GM21381 (cell line): Measurements from ENCODE around the gene GDF2.

Source experiments
- ATAC-seq: cut with Tn5 transposase; IDR thresholded peaks from one replicate; pipeline ENCODE4 v1.9.1; 2021; ENCODE audit warnings: mild to moderate bottlenecking, moderate library complexity; ENCODE audit not compliant: unreplicated experiment

Gene GDF2

GRCh38 chr10:47322300-47323061 lies at the start of gene GDF2:
Gene GDF2 (plus strand): TSS chr10:47322454. CDS start chr10:47322669, 215 bp downstream.
- no peak for ATAC-seq

DNA sequence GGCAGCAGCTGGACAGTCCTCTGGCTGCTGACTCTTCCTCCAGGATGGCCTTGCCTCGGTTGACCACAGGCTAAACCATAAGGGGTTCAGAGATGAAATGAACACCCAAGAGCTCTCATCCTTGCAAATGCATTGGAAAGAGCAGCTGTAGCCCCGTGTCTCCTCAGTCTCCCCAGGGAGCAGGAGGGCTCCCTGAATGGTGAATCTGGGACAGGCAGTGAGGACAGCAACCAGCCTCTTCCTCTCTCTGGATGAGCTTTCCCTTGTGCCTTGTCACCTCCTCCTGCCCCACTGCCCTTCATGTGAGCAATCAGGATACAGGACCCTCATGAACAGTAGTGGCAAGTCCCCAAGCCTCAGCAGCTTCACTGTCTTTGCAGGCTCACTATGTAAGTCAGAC lies 46.2 kb upstream of the GDF2 start:
- ATAC-seq: no peak

GRCh38 chr10:47276576-47277351 lies 45.5 kb upstream of the GDF2 start:
- ATAC-seq: no peak

- no peak for ATAC-seq
Observed at GRCh38 chr10:47277352-47278151, 44.7 kb upstream of the GDF2 start.

DNA sequence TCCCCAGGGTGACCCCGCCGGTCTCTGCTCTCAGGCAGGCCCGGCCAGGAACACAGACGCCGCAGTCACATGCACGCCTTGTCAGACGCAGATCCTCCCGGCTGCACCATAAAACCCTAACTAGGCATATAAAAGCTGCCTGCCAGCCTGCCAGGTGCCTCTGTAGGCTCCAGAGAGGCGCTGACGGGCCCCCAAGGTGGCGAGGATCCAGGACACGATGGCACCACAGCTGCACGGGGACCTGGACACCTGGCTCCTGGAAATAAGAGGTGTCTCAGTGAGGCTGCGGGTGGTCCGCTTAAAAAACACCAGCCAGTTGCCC lies 44.1 kb upstream of the GDF2 start:
- no peak for ATAC-seq

DNA sequence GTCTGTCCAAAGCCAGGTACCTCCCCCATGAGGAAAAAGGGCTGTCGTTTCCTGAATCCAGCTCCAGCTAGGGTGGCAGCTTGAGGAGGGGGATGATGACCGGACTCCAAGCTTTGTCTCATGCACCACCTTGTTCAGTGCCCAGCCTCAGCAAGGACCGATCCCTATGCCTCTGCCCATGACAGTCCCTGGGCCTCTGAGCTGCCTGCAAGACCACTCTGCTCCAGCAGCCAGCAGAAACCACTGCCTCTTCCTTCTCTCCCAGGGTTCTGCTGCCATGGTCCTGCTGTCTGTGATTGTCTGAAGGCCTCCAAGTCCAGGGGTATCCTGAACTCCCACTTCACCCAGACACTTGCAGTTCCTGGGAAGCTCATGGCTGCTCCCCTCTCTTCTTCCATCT lies 43.5 kb upstream of the GDF2 start:
- no peak for ATAC-seq

- no peak for ATAC-seq
Observed at GRCh38 chr10:47279276-47279675, 43.0 kb upstream of the GDF2 start.

DNA sequence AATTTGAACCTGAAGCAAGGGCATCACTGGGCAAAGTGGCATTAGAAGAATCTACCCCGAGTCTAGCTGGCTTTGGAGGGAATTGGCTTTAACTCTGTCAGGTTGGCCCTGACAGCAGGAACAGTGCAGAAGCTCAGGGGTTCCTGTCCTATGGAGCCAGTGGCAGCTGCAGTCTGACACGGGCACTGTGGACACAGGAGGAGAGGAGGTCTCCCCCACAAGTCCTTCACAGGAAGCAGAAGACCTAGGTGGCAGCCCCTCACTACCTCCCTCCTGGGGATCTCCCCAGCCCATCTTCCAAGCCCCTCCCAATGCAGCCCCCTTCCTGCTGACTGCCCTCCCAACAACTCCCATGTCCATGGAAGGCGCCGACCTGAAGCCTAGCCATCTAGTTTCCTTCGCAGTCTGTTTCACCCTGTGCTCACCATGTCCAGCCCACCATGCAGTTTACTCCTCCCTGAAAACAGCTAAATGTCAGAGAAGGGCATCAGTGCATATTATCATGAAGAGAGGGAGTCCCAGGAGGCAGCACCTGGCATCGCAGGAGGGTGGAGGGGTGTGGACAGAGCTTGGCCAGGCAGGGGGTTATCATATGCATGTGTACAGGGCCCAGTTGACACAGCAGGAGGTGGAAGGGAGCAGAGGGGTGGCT lies 40.1 kb upstream of the GDF2 start:
- ATAC-seq: no peak

DNA sequence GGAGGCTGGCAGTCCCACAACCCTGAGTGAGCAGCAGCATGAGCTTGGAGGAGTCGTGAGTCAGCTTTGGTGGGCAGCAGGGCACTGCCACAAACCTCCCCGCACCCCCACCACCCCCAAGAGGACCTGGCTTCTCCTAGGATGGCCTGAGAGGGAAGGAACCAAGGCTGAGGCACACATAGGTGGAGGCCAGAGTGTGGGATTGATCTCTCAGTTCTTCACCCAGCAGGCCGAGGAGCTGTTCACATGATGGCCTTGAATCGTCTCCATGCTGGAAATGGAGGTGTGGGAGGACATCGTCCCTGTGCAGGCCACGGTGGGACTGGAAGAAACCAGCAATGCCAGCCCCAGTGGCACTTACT lies 39.6 kb upstream of the GDF2 start:
- no peak for ATAC-seq

- no peak for ATAC-seq
Observed at GRCh38 chr10:47283101-47283630, 39.1 kb upstream of the GDF2 start.

- no peak for ATAC-seq
Observed at GRCh38 chr10:47283848-47284247, 38.4 kb upstream of the GDF2 start.

GRCh38 chr10:47285381-47286115 lies 36.7 kb upstream of the GDF2 start:
- ATAC-seq: no peak

DNA sequence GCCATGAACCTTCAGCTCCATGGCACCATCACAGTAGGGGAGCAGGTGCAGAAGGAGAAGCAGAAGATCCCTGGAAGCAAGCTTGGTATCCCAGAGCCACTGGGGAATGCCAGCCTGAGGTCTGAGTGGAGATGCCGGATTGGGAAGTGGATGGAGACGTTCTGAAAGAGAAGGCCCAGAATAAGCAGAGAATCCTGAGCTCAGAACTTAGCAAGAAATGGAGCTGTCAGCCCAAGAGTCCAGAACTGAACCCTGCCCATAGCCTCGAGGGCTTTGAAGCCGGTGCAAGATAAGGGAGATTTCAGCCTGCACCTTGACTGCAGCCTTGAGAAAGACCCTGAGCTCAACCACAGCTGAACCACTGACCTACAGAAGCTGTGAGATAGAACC lies 36.1 kb upstream of the GDF2 start:
- ATAC-seq: no peak

- ATAC-seq: no peak
Observed at GRCh38 chr10:47286591-47287315, 35.5 kb upstream of the GDF2 start.

DNA sequence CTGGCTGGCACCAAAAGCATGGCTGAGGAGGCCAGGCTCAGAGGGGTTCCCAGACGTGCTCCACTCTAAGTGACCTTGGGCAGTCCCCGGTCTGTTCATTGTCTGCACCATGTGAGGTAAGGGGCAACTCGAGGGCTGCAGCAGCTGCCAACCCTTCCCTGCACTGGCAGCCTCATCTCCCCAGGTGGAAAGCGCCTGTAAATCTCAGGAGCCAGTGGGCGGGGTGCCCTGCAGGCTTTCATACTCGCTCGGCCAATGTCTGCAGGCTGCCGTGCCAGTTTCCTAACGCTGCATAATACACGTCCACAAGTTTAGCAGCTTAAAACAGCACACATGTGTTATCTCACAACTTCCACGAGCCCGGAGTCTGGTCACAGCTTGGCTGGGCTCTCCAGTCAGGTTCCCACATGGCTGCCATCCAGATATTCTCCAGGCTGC lies 34.9 kb upstream of the GDF2 start:
- ATAC-seq: no peak

DNA sequence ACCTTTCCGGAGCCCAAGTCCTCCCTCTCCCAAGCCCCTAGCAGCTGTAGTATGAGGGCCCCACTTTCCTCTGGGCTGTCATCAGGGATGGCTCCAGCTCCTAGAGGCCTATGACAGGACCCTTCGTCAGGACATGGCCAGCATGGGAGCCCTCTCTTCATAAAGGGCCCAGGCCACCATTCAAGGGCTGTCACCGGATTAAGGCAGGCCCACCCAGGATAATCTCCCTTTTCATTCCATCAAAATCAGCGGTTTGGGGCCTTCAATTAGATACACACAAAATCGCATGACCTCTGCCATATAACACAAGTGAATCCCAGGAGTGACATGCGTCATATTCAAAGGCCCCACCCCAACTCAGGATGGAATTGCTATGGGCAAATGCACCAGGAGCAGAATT lies 34.4 kb upstream of the GDF2 start:
- no peak for ATAC-seq

DNA sequence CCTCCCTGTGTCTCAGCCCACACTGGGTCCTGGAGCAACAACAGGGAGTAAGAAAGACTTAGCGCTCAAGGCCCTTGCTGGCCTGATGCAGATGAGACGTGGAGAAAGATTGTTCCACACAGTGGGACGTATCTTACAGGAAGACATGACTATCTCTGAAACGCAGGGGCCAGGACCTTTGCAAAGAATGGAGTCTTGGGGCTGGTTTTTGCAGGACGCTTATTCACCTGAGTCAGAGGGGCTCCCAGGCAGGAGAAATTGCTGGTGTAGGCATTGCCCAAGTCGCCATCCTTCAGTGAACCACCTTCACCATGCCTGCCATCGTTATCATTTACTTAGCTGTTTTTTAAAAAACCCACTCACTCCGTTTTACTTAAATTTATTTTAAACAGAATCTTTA lies 34.0 kb upstream of the GDF2 start:
- ATAC-seq: no peak

DNA sequence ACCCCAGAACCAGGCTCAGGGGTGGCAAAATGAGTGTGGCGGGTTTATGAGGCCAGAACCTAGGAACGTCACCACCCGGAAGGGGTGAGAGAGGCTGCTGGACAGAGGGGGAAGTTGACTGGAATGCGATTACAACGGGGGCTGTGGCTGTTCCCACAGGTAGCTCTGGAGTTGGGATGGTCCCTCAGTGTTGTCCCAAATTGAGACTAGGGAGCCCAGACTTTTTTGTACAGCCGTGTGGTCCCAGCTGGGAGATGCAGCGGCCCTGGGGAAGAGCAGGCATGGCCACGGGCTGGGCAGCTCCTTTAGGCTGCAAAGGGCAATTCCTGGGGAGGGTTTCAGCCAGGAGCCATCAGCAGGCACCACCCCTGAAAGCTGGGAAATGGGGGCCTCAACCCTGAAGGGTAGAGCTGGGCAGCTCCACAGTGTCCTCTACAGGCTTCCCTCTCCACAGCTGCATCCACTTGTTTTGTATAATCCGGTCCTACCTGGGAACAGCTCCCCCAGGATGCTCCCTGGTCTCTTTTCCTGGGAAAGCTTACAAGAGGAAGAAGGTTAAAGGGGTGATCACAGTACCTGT lies 33.2 kb upstream of the GDF2 start:
- no peak for ATAC-seq

GRCh38 chr10:47289921-47290320 lies 32.3 kb upstream of the GDF2 start:
- no peak for ATAC-seq
